ENCODE data around the gene SPPL2A. TPM values are rescaled to one million over a fixed set of nuclear protein-coding genes. Genes with fewer than 3 reads are reported as not detected.

The SPPL2A gene
- total and polyA plus RNA-seq, 8 donors, result 70.9 to 172 (median 84.1) TPM

- no peak overlapping the region for H3K4me3 ChIP-seq
These were observed 99.6 kb downstream of the SPPL2A start for GRCh38 chr15:50665938-50666337.

GRCh38 chr15:50655555-50655954, 110.0 kb downstream of the SPPL2A start:
- Histone ChIP-seq H3K27me3 (no peaks in the 10 kb centered on the region), H3K36me3 (peaks cover 4 to 99% of the 10 kb centered on the region in 2 donors), H3K9me3 (no peaks in the 10 kb centered on the region), H3K4me3 (no peak overlapping the region), H3K4me1 (no peaks in the 10 kb centered on the region), H3K27ac (no peak overlapping the region)
- DNase-seq, result no peak
- intact Hi-C loops (cut with DNase I), result no loop called here
- ATAC-seq, result no peak
- no peak for TF ChIP-seq CTCF (IDR thresholded peaks at IDR 0.05)

More at GRCh38 chr15:50665938-50666337, 99.6 kb downstream of the SPPL2A start:
- Histone ChIP-seq H3K27ac (no peak overlapping the region), H3K27me3 (no peaks in the 10 kb centered on the region), H3K36me3 (peaks cover 0 to 59% of the 10 kb centered on the region in 2 donors), H3K4me1 (no peaks in the 10 kb centered on the region), H3K9me3 (no peaks in the 10 kb centered on the region)
- ATAC-seq (no peak), DNase-seq (no peak)
- no peak for TF ChIP-seq CTCF (IDR thresholded peaks at IDR 0.05)
- intact Hi-C loops (cut with DNase I), result no loop called here

GRCh38 chr15:50653156-50653743, 112.3 kb downstream of the SPPL2A start:
- H3K4me1 ChIP-seq, result no peaks in the 10 kb centered on the region
- no peaks in the 10 kb centered on the region for H3K9me3 ChIP-seq
- no peaks in the 10 kb centered on the region for H3K27me3 ChIP-seq
- TF ChIP-seq CTCF (IDR thresholded peaks at IDR 0.05), result no peak
- peaks cover 4 to 100% of the 10 kb centered on the region in 2 donors for H3K36me3 ChIP-seq
- intact Hi-C loops (cut with DNase I), result no loop called here
- no peak overlapping the region for H3K4me3 ChIP-seq
- H3K27ac ChIP-seq, result no peak overlapping the region
- no peak for DNase-seq
- no peak for ATAC-seq

GRCh38 chr15:50652671-50653070, 112.8 kb downstream of the SPPL2A start:
- Histone ChIP-seq H3K27me3 (no peaks in the 10 kb centered on the region), H3K4me3 (no peak overlapping the region), H3K27ac (no peak overlapping the region), H3K9me3 (no peaks in the 10 kb centered on the region), H3K4me1 (no peaks in the 10 kb centered on the region), H3K36me3 (peaks cover 4 to 100% of the 10 kb centered on the region in 2 donors)
- no peak for DNase-seq
- intact Hi-C loops (cut with DNase I), result no loop called here
- no peak for ATAC-seq
- TF ChIP-seq CTCF (IDR thresholded peaks at IDR 0.05), result no peak

Other genes starting within 250 kb of the SPPL2A start
- not detected for gene USP50, start 219.0 kb downstream of the SPPL2A start, total RNA-seq
- 1 to 10 TPM in 1 of 6 donors, under 1 TPM in 5; 0.30 to 1.3 (median 0.54) TPM for gene USP50, start 219.0 kb downstream of the SPPL2A start, polyA plus RNA-seq (ENCODE audit: insufficient read length in 6 of 6)
- 10 to 100 TPM; 30.6 to 47.6 TPM for gene TRPM7, start 78.9 kb downstream of the SPPL2A start, total RNA-seq
- 10 to 100 TPM; 32.6 to 44.7 (median 40.1) TPM for gene TRPM7, start 78.9 kb downstream of the SPPL2A start, polyA plus RNA-seq (ENCODE audit: insufficient read length in 6 of 6)
- gene AP4E1, start 143.0 kb upstream of the SPPL2A start, total RNA-seq, result 10 to 100 TPM; 11.3 to 11.6 TPM
- 1 to 10 TPM; 8.9 to 9.4 (median 9.1) TPM for gene AP4E1, start 143.0 kb upstream of the SPPL2A start, polyA plus RNA-seq (ENCODE audit: insufficient read length in 6 of 6)

Data from left lung (tissue), 10 donors.